NCI-H2107 treated with DMSO at 0.1 percent for 48 hours (cell line): ENCODE measurements around the gene KIF12.

Source experiments
- DNase-seq: peaks from one replicate; lab custom pipeline; 2025; ENCODE audit not compliant: unreplicated experiment; lab: John Stamatoyannopoulos, UW

Gene KIF12

GRCh38 chr9:114107286-114108001, 8.4 kb upstream of the KIF12 start:
- no peak for DNase-seq

GRCh38 chr9:114105236-114105635, 6.1 kb upstream of the KIF12 start:
- no peak for DNase-seq

- no peak for DNase-seq
These were observed 3.4 kb upstream of the KIF12 start for GRCh38 chr9:114102484-114102883.

GRCh38 chr9:114100536-114100935, 1.4 kb upstream of the KIF12 start:
- no peak for DNase-seq

- DNase-seq, result no peak
These were observed 678 bp upstream of the KIF12 start for GRCh38 chr9:114099669-114100270.

- no peak for DNase-seq
These were observed 814 bp downstream of the KIF12 start for GRCh38 chr9:114098021-114098935.

- no peak for DNase-seq
These were observed 1.5 kb downstream of the KIF12 start for GRCh38 chr9:114097613-114098020.

GRCh38 chr9:114096866-114097612, 2.1 kb downstream of the KIF12 start:
- no peak for DNase-seq

GRCh38 chr9:114096041-114096511, 3.0 kb downstream of the KIF12 start:
- DNase-seq, result no peak

- DNase-seq, result no peak
These were observed 4.1 kb downstream of the KIF12 start for GRCh38 chr9:114094971-114095370.

- no peak for DNase-seq
These were observed 5.2 kb downstream of the KIF12 start for GRCh38 chr9:114093761-114094505.

- no peak for DNase-seq
These were observed 6.0 kb downstream of the KIF12 start for GRCh38 chr9:114093031-114093471.

- no peak for DNase-seq
These were observed 6.8 kb downstream of the KIF12 start for GRCh38 chr9:114092336-114092735.

GRCh38 chr9:114091711-114092110, 7.4 kb downstream of the KIF12 start:
- no peak for DNase-seq

GRCh38 chr9:114090798-114091197, 8.3 kb downstream of the KIF12 start:
- DNase-seq, result no peak

- no peak for DNase-seq
These were observed 9.8 kb downstream of the KIF12 start for GRCh38 chr9:114089206-114089840.

GRCh38 chr9:114088571-114089170, 10.4 kb downstream of the KIF12 start:
- DNase-seq, result no peak

- no peak for DNase-seq
These were observed 11.4 kb downstream of the KIF12 start for GRCh38 chr9:114087721-114088120.

- no peak for DNase-seq
These were observed 12.5 kb downstream of the KIF12 start for GRCh38 chr9:114086607-114087006.
